A549 (cell line): ENCODE data around the gene CYFIP2. TPM values are rescaled to one million over a fixed set of nuclear protein-coding genes. Genes with fewer than 3 reads are reported as not detected.

ENCODE experiments used
- ATAC-seq, 2 experiments: fragments of 200-7000 bp in 1 of 2; fragments of >200 bp in 1 of 2; cut with Nextera tagmentation in 1 of 2; cut with Tn5 transposase in 1 of 2; 3 replicates each; pipeline versions ENCODE4 v1.8.0 to v1.9.1; 2018 to 2020; ENCODE audit warnings: mild to moderate bottlenecking in 1 of 2, moderate library complexity in 1 of 2
- CTCF ChIA-PET: fragments of 300-600 bp; sonication (Branson Sonifier 250); formaldehyde crosslinking; extraction: SDS; loops from one replicate; lab custom pipeline; 2021; ENCODE audit warnings: antibody characterized with exemption, inconsistent platforms; lab: Yijun Ruan, JAX
- POLR2A ChIA-PET: fragments of 350-600 bp; formaldehyde crosslinking; extraction: SDS; loops from one replicate; lab custom pipeline; 2021; ENCODE audit warnings: antibody characterized with exemption, inconsistent platforms; lab: Yijun Ruan, JAX
- DNase-seq, 2 experiments: peaks; one replicate each; pipeline versions ENCODE4 v3.0.0 to v3.0.0-alpha.2; 2011 to 2016; ENCODE audit warnings: low read depth in 1 of 2, low spot score in 1 of 2
- FAIRE-seq: peaks from 2 replicates; lab custom pipeline; 2011; peaks lifted over from hg19 to GRCh38; lab: Jason Lieb, UNC
- H3K27ac ChIP-seq, 2 experiments: fragments of >200 bp; sonication (Bioruptor Twin); formaldehyde crosslinking; 3 replicates each; pipeline ENCODE4 v1.5.1; 2016 to 2017
- H3K4me1 ChIP-seq: fragments of >200 bp; sonication (Bioruptor Twin); formaldehyde crosslinking; 3 replicates; pipeline ENCODE4 v1.6.1; 2016
- H3K4me2 ChIP-seq: fragments of >200 bp; sonication (Bioruptor Twin); formaldehyde crosslinking; 3 replicates; pipeline ENCODE4 v1.6.1; 2016
- H3K4me3 ChIP-seq: fragments of >200 bp; sonication (Bioruptor Twin); formaldehyde crosslinking; 3 replicates; pipeline ENCODE4 v1.5.1; 2016
- H3K9me3 ChIP-seq: fragments of >200 bp; sonication (Bioruptor Twin); formaldehyde crosslinking; 3 replicates; pipeline ENCODE4 v1.6.1; 2016
- BHLHE40 ChIP-seq: IDR thresholded peaks from 2 replicates; pipeline ENCODE4 v1.6.1; 2012; ENCODE audit warnings: low read depth, low read length, inconsistent platforms
- CBX2 ChIP-seq: fragments of 200-600 bp; sonication (generic); IDR thresholded peaks from 2 replicates; pipeline ENCODE4 v1.6.1; 2016; ENCODE audit warnings: low read depth, mild to moderate bottlenecking, borderline replicate concordance
- CBX8 ChIP-seq: fragments of 200-600 bp; sonication (generic); IDR thresholded peaks from 2 replicates; pipeline ENCODE4 v1.6.1; 2016
- CEBPB ChIP-seq, 2 experiments: fragments of >200 bp in 1 of 2; sonication (Bioruptor Twin) in 1 of 2; formaldehyde crosslinking in 1 of 2; IDR thresholded peaks; 2 replicates each; pipeline ENCODE4 v1.6.1; 2012 to 2016
- EHF ChIP-seq: fragments of 250-450 bp; sonication (Bioruptor Pico); IDR thresholded peaks from 2 replicates; pipeline ENCODE4 v1.5.0; 2020; ENCODE audit warnings: mild to moderate bottlenecking
- FOSL2 ChIP-seq, 2 experiments: fragments of 450-650 bp in 1 of 2; fragments of >200 bp in 1 of 2; sonication (Bioruptor Twin) in 1 of 2; formaldehyde crosslinking; IDR thresholded peaks; 2 replicates each; pipeline versions ENCODE4 v1.5.0 to v1.6.1; 2016 to 2020; ENCODE audit warnings: mild to moderate bottlenecking in 1 of 2, moderate library complexity in 1 of 2
- HES2 ChIP-seq: fragments of >200 bp; sonication (Bioruptor Twin); formaldehyde crosslinking; IDR thresholded peaks from 2 replicates; pipeline ENCODE4 v1.6.1; 2016
- HOXB13 ChIP-seq: fragments of 250-450 bp; sonication (Bioruptor Pico); IDR thresholded peaks from 2 replicates; pipeline ENCODE4 v1.5.0; 2020; ENCODE audit warnings: low read depth, mild to moderate bottlenecking, moderate library complexity
- JUNB ChIP-seq: fragments of >200 bp; sonication (Bioruptor Twin); formaldehyde crosslinking; IDR thresholded peaks from 2 replicates; pipeline ENCODE4 v1.6.1; 2016
- MAZ ChIP-seq: fragments of 150-350 bp; IDR thresholded peaks from 2 replicates; pipeline ENCODE4 v1.6.1; 2014; ENCODE audit warnings: antibody characterized with exemption, low read depth, low read length, borderline replicate concordance
- RAD21 ChIP-seq, 2 experiments: fragments of >200 bp in 1 of 2; sonication (Bioruptor Twin) in 1 of 2; formaldehyde crosslinking in 1 of 2; IDR thresholded peaks in 1 of 2; conservative IDR thresholded peaks in 1 of 2; 2 replicates in 1 of 2; 3 replicates in 1 of 2; pipeline ENCODE4 v1.6.1; 2012 to 2018; ENCODE audit warnings: inconsistent platforms in 1 of 2
- RCOR1 ChIP-seq: fragments of 150-350 bp; IDR thresholded peaks from 2 replicates; pipeline ENCODE4 v1.6.1; 2014; ENCODE audit warnings: antibody characterized with exemption, low read length, low read depth
- RNF2 ChIP-seq: fragments of 200-600 bp; sonication (generic); IDR thresholded peaks from 2 replicates; pipeline ENCODE4 v1.6.1; 2016; ENCODE audit warnings: low read depth, mild to moderate bottlenecking, antibody characterized with exemption, moderate library complexity, borderline replicate concordance
- TFCP2L1 ChIP-seq: fragments of 250-450 bp; sonication (Bioruptor Pico); IDR thresholded peaks from 2 replicates; pipeline ENCODE4 v1.5.0; 2021; ENCODE audit warnings: mild to moderate bottlenecking
- WGBS: methylation state at CpG from one replicate; pipeline ENCODE4 v1.1.6; 2017; ENCODE audit errors: missing lambda C conversion rate; 5-methylcytosine and 5-hydroxymethylcytosine counted together
- polyA plus RNA-seq, 4 experiments: library from polyadenylated mRNA; depleted of rRNA in 3 of 4; stranded (reverse); fragments of >200 nt; fragmentation: RNase III in 1 of 4; extraction: RNeasy Plus Mini Kit Qiagen cat#74134 plus additional on column Dnase treatment in 1 of 4; gene quantifications; 2 replicates in 3 of 4; 3 replicates in 1 of 4; pipeline ENCODE4 v1.2.3, GENCODE V29; 2011 to 2017
- TF ChIP-seq, protein P1 (sequence below): fragments of 150-350 bp; IDR thresholded peaks from 2 replicates; pipeline ENCODE4 v1.6.1; 2014; ENCODE audit warnings: low read depth, mild to moderate bottlenecking, low read length
- TF ChIP-seq, protein P2 (sequence below): fragments of 200-600 bp; sonication (generic); IDR thresholded peaks from 2 replicates; pipeline ENCODE4 v1.6.1; 2016; ENCODE audit warnings: antibody characterized with exemption, mild to moderate bottlenecking, moderate library complexity
- TF ChIP-seq, protein P3 (sequence below): fragments of >200 bp; sonication (Bioruptor Twin); formaldehyde crosslinking; IDR thresholded peaks from 3 replicates; pipeline ENCODE4 v1.5.1; 2016
- TF ChIP-seq, protein P4 (sequence below): fragments of 450-650 bp; IDR thresholded peaks from 2 replicates; pipeline ENCODE4 v1.6.1; 2014; ENCODE audit warnings: antibody characterized with exemption

The CYFIP2 gene
- polyA plus RNA-seq, 2 of the 4 experiments (the other 2 are of a cell fraction): 9.0 to 18.6 TPM

- TF ChIP-seq HES2 (no peak), JUNB (no peak)
- TF ChIP-seq, protein P1, sequence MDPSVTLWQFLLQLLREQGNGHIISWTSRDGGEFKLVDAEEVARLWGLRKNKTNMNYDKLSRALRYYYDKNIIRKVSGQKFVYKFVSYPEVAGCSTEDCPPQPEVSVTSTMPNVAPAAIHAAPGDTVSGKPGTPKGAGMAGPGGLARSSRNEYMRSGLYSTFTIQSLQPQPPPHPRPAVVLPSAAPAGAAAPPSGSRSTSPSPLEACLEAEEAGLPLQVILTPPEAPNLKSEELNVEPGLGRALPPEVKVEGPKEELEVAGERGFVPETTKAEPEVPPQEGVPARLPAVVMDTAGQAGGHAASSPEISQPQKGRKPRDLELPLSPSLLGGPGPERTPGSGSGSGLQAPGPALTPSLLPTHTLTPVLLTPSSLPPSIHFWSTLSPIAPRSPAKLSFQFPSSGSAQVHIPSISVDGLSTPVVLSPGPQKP: no peak
- TF ChIP-seq, protein P2, sequence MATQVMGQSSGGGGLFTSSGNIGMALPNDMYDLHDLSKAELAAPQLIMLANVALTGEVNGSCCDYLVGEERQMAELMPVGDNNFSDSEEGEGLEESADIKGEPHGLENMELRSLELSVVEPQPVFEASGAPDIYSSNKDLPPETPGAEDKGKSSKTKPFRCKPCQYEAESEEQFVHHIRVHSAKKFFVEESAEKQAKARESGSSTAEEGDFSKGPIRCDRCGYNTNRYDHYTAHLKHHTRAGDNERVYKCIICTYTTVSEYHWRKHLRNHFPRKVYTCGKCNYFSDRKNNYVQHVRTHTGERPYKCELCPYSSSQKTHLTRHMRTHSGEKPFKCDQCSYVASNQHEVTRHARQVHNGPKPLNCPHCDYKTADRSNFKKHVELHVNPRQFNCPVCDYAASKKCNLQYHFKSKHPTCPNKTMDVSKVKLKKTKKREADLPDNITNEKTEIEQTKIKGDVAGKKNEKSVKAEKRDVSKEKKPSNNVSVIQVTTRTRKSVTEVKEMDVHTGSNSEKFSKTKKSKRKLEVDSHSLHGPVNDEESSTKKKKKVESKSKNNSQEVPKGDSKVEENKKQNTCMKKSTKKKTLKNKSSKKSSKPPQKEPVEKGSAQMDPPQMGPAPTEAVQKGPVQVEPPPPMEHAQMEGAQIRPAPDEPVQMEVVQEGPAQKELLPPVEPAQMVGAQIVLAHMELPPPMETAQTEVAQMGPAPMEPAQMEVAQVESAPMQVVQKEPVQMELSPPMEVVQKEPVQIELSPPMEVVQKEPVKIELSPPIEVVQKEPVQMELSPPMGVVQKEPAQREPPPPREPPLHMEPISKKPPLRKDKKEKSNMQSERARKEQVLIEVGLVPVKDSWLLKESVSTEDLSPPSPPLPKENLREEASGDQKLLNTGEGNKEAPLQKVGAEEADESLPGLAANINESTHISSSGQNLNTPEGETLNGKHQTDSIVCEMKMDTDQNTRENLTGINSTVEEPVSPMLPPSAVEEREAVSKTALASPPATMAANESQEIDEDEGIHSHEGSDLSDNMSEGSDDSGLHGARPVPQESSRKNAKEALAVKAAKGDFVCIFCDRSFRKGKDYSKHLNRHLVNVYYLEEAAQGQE: no peak
- TF ChIP-seq, all 56 proteins: peak for 0
Observed at GRCh38 chr5:157221959-157222358, 44.0 kb upstream of the CYFIP2 start (continued).

- no peak overlapping the region for H3K27ac ChIP-seq
- no peaks in the 10 kb centered on the region for H3K4me1 ChIP-seq
- H3K4me2 ChIP-seq: no peak overlapping the region
- no peak overlapping the region for H3K4me3 ChIP-seq
- H3K9me3 ChIP-seq: no peaks in the 10 kb centered on the region
- CTCF ChIA-PET: interaction anchor here (1.5 kb wide), 1 partner anchor 32 kb away, joined by 5 read pairs; no protein-coding TSS in a partner anchor
- no peak for FAIRE-seq
- WGBS: 61% methylated on average over 10 of the region's 10 CpGs
- POLR2A ChIA-PET: no interaction called here
- peak; percentile 26 to 47; a peak in 3 of 6 replicates for ATAC-seq
- no peak for DNase-seq
- TF ChIP-seq EHF (CRISPR knock-in tag) (no peak), FOSL2 (IDR thresholded peaks at IDR 0.05) (no peak), FOSL2 (CRISPR knock-in tag; IDR thresholded peaks at IDR 0.05) (no peak), BHLHE40 (no peak), CBX8 (no peak), MAZ (no peak), RAD21 (conservative IDR thresholded peaks at IDR 0.05 in 1 of 2, IDR thresholded peaks at IDR 0.05 in 1 of 2) (no peak), CBX2 (no peak), RCOR1 (no peak), HOXB13 (CRISPR knock-in tag) (no peak), RNF2 (no peak), CEBPB (IDR thresholded peaks at IDR 0.05) (no peak), TFCP2L1 (CRISPR knock-in tag) (no peak)
- TF ChIP-seq, protein P3, sequence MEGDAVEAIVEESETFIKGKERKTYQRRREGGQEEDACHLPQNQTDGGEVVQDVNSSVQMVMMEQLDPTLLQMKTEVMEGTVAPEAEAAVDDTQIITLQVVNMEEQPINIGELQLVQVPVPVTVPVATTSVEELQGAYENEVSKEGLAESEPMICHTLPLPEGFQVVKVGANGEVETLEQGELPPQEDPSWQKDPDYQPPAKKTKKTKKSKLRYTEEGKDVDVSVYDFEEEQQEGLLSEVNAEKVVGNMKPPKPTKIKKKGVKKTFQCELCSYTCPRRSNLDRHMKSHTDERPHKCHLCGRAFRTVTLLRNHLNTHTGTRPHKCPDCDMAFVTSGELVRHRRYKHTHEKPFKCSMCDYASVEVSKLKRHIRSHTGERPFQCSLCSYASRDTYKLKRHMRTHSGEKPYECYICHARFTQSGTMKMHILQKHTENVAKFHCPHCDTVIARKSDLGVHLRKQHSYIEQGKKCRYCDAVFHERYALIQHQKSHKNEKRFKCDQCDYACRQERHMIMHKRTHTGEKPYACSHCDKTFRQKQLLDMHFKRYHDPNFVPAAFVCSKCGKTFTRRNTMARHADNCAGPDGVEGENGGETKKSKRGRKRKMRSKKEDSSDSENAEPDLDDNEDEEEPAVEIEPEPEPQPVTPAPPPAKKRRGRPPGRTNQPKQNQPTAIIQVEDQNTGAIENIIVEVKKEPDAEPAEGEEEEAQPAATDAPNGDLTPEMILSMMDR: no peak
- TF ChIP-seq, protein P4, sequence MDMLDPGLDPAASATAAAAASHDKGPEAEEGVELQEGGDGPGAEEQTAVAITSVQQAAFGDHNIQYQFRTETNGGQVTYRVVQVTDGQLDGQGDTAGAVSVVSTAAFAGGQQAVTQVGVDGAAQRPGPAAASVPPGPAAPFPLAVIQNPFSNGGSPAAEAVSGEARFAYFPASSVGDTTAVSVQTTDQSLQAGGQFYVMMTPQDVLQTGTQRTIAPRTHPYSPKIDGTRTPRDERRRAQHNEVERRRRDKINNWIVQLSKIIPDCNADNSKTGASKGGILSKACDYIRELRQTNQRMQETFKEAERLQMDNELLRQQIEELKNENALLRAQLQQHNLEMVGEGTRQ: no peak
Observed at GRCh38 chr5:157222506-157223230, 43.3 kb upstream of the CYFIP2 start.
